Raji (cell line): ENCODE data around the gene DNAH12.

Experiments
- POLR2A ChIP-seq: IDR thresholded peaks from 2 replicates; pipeline ENCODE4 v1.6.1; 2011; ENCODE audit warnings: low read depth, low read length, control low read depth; ENCODE audit not compliant: insufficient read depth

DNAH12 gene

DNA sequence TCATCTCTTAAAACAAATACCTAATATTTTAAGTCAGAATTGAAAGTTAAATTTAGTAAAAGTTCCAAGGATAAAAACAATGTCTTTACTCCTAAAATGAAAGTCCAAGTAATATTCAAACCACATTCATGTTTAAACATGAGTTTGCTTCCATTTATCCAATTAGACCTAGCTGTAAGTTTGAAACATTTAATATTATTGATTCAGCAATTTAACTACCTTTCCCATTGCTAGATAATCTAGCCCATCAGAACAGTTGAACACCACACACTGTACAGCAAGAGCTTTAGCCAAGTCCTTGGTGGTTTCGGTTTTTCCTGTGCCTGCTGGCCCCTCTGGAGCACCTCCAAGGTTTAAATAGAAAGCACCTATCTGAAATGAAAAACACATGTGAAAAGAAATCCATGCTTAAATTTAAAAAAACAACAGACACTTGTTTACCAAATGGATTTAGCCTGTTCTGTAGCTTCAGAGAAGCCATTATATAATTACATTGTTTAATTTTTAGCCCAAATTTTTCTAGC lies 97.8 kb downstream of the DNAH12 start:
- TF ChIP-seq POLR2A = no peak

- TF ChIP-seq POLR2A = no peak
Measured at GRCh38 chr3:57444469-57444868, 99.7 kb downstream of the DNAH12 start.

DNA sequence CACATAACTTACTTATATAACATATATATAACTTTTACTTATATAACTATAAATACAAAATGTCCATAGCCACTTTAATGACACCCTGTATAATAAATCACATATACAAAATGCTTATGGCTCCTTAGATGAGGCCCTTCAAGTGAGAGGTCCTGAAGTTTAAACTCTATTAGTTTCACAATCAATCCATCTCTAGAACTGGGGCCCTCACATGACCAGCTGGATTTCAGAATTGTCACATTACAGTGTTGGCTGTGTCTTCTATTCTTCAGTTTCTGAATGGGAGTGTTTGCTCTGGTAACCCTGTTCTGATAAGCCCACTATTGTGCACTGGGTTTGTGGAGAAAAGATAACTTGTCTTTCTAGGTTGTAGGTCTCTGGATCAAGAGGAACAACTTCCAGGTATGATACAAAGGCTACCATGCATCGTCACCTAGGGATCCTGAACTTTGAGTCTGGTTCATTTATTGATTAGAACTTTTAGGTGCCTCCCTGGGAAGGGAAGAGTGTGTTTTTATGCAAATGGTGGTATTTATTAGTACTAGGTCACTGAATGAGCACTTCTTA lies 107.9 kb downstream of the DNAH12 start:
- TF ChIP-seq POLR2A = no peak

DNA sequence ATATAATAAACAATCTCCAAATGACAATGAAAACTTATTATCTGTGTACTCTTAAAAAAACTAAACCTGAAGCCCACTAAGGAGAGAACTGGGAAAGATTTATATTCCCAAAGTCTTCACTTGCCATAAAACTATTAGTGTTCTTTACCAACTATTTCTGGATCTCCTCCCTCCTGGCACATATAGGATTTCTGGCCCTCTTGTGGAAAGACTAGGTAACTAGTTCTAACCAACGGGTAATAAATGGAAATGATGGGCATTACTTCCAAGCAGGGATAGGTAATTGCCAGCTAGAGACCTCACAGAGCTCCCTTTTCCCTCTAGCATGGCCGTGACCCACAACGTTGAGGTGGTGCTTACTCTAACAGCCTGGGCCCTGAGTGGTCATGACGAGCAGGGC lies 110.1 kb downstream of the DNAH12 start:
- no peak for TF ChIP-seq POLR2A

GRCh38 chr3:57423335-57423734 lies 120.8 kb downstream of the DNAH12 start:
- TF ChIP-seq POLR2A = no peak

DNA sequence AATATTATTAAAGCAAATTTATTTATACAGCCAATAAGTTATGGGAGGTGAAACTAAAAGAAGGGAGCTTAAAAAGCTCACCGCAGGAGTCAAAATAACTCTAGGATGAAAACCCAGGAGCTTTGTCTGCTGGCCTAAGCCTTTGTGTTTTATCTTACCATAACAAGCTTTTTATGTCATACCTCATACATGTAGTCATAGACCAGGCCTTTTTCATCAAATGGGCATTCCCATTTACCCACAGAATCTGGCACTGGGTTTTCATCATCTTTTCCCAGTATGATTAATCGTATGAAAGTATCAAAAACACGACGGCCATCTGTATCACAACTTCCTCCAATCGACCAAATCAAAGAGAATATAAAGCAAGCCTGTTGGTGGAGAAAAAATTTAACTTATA lies 122.8 kb downstream of the DNAH12 start:
- no peak for TF ChIP-seq POLR2A

- TF ChIP-seq POLR2A = no peak
Measured at GRCh38 chr3:57420001-57420400, 124.1 kb downstream of the DNAH12 start.

DNA sequence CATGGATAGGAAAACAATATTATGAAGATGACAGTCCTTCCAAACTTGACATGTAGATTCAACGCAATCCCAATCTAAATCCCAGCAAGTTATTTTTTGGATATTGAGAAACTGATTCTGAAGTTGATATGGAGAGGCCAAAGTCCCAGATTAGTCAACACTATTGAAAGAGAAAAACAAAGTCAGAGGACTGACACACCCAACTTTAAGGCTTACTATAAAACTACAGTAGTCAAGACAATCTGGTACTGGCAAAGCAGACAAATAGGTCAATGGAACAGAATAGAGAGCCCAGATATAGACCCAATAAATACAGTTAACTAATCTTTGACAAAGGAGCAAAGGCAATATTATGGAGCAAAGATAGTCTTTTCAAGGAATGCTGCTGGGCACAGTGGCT lies 132.4 kb downstream of the DNAH12 start:
- TF ChIP-seq POLR2A = no peak

- TF ChIP-seq POLR2A = no peak
Measured at GRCh38 chr3:57409471-57409870, 134.7 kb downstream of the DNAH12 start.

- TF ChIP-seq POLR2A = no peak
Measured at GRCh38 chr3:57402675-57403074, 141.5 kb downstream of the DNAH12 start.

DNA sequence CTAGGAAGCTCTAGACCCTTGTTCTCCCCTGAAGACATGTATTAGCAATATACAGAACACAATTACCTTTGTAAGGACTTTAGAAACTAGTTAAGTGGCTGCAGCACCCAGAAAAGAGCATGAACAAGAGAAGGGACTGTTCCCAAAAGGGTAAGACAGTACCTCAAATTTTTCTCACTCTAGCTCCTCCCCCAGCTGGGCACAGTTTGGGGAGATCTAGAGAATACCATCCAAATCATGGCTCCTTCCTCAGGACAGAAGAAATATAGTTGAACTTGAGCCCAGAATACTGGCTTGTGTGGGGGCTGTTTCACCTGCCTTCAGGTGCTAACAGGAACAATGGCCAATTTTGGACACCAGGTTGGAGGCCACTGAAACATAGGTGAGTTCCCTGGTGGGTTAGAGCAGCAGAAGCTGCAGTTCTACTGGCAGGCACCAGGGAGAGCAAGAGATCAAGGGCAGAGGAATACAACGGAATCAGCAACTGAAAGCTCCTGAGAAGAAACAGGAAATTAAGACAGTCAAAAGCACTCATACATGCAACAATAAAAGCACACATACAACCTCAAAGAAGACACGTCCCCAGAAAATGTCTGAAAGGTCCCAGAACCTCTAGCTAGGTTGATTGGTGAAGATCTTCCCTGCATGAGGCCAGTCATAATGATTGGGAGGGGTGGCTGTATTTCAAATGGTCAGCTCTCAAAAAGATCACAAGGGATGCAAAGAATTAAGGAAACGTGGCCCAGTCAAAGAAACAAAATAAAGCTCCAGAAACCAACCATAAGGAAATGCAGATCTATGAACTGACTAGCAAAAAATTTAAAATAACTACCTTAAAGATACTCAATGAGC lies 146.7 kb downstream of the DNAH12 start:
- TF ChIP-seq POLR2A = no peak

DNA sequence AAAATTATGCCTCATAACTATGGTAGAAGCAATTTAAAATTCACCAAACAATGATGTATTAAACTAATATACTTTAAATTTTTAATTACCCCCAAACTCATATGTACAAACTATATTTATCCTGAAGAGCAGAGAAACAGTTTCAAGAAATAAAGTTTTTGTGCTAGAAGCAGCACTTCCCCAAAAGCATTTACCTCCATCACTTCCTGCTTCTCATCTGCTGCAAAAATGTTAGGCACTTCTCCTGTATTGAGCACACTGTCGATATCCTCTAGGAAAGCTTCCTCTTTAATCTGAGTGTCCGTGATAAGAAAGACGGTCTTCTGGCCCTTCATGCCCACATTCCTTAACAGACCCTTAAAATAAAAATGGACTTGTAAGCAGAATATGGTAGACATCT lies 150.2 kb downstream of the DNAH12 start:
- TF ChIP-seq POLR2A = no peak

GRCh38 chr3:57391767-57392166 lies 152.4 kb downstream of the DNAH12 start:
- no peak for TF ChIP-seq POLR2A

DNA sequence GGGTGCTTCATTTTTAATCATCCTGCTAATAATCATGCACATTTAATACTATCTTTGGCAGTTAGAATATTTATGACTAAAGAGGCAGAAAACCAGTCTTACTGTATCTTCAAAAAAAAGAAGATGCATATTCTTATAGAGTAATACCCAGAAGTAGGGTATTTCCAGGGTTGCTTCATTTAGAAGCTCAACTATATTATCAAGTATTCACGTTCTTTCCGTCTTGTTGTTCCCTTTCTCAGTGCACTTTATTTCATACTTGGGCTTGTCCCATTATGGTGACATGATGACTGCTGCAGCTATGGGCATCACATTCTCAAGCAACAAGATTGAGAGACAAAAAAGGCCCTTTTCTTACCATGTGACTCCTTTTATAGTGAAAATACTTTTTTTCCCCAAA lies 154.9 kb downstream of the DNAH12 start:
- no peak for TF ChIP-seq POLR2A

DNA sequence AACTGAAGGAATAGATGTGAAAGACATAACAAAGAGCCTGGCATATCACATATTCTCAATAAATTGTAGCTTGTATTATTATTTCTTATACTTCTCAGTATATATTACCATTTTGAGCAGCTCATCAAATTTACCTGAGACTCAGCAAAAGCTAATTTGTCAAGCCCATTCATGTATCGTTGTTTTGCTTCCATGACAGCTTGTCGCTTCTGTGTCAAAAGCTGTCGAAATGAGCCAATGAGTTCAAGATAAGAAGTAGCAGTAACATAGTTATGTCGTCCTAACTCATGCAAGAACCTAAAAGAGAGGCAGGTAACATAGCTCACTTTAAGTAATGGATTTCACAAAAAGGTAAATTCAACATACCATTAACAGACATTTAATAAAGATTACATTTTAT lies 157.8 kb downstream of the DNAH12 start:
- TF ChIP-seq POLR2A = no peak

GRCh38 chr3:57385498-57385897 lies 158.6 kb downstream of the DNAH12 start:
- TF ChIP-seq POLR2A = no peak
